T-helper 1 cell treated with Interleukin-12 subunit alpha and Interleukin-12 subunit beta and Interleukin-4 antibody, amounts not matched to agents 30 μg/mL and 1 μg/mL, for 36 hours (primary cell): ENCODE measurements around the gene AMDHD2.
"Not testable (repeated sequence)": the region's sequence is repeated elsewhere in the genome, so short reads cannot be mapped to it uniquely, and the experiment has no call there.

Experiments
- H3K27ac Mint-ChIP-seq: one replicate; pipeline ENCODE4 v1.8.0; 2021; ENCODE audit warnings: mild to moderate bottlenecking, mixed read lengths
- H3K27me3 Mint-ChIP-seq: one replicate; pipeline ENCODE4 v1.8.0; 2021; ENCODE audit warnings: low read depth, mixed read lengths
- H3K36me3 Mint-ChIP-seq: one replicate; pipeline ENCODE4 v1.8.0; 2021; ENCODE audit warnings: low read depth, mixed read lengths
- H3K4me1 Mint-ChIP-seq: one replicate; pipeline ENCODE4 v1.8.0; 2021; ENCODE audit warnings: low read depth, mixed read lengths
- H3K4me3 Mint-ChIP-seq: one replicate; pipeline ENCODE4 v1.8.0; 2021; ENCODE audit warnings: mild to moderate bottlenecking, moderate library complexity, mixed read lengths
- H3K9me3 Mint-ChIP-seq: one replicate; pipeline ENCODE4 v1.8.0; 2021; ENCODE audit warnings: mixed read lengths

AMDHD2 gene

DNA sequence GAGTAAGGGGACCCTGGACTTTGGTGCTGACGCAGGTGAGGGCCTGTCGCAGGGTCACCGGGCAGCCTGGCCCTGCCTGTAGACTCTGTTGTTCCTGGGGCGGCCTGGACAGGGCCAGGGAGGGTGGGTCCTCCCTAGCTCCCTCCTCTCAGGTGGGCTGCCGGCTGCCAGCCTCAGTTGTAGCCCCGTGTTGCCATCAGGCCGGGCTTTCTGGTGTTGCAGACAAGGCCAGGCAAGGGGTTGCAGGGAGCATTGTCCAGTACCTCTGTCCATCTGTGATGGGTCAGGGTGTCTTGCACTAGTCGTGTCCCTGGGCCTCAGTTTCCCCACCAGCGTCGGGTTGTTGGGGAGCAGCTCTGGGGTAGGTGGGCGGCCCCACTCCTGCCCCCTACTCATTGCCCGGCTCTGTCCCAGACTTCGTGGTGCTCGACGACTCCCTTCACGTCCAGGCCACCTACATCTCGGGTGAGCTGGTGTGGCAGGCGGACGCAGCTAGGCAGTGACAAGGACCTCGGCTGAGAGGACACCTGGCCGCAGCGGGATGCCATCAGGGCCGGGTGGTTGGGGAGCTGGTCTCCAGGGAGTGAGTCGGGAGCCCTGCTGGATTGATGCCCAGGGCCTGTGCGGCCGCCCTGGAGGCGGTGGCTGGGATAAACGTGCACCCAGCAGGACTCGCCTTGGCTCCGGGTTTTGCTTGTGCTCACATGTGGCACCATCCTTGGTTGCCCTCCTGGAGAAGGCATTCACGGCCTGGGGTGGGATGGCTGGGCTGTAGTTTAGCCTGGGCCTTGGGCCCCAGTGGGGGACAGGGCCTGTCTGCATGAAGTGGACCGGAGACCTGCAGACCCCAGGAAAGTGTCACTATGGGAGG is 9.1 kb downstream of the AMDHD2 start:
- Mint-ChIP-seq H3K36me3 (peaks cover 14% of the 10 kb centered on the region), H3K4me3 (no peak overlapping the region), H3K27me3 (no peaks in the 10 kb centered on the region), H3K27ac (no peak overlapping the region), H3K9me3 (no peaks in the 10 kb centered on the region), H3K4me1 (peaks cover 17% of the 10 kb centered on the region)

DNA sequence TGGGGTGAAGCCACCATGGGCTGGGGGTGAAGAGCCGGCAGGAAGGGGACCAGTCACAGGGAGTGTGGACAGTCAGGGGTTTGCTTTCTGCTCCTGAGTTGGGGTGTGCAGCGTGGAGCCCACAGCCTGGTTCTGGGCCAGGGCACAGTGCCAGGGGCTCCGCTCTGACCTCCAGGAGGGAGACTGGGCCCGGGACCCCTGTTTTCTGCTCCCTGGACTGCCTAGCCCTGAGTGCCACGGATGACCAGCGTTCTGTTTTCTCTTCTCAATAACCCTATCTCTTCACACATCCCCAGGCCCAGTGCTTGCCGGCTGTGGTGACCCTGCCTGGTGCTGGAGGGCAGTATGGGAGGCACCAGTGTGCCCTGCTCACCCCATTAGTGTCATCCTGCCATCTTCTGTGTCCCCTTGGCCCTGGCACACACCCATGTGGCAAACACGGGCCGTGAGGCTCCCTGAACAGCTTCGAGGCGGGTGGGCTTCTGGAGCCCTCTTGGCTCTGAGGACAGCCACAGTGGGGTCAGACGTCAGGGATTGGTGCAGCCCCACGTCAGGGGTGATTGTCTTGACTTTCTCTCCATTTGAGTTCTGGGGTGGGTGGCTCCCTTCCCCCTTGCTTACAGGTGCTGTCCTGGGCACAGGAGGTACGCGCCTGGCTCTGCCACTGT is 9.9 kb downstream of the AMDHD2 start:
- H3K27ac Mint-ChIP-seq, result peak overlapping the region; percentile 49
- peak overlapping the region; percentile 51 for H3K4me3 Mint-ChIP-seq
- no peaks in the 10 kb centered on the region for H3K9me3 Mint-ChIP-seq
- peaks cover 16% of the 10 kb centered on the region for H3K4me1 Mint-ChIP-seq
- H3K36me3 Mint-ChIP-seq, result peaks cover 7% of the 10 kb centered on the region
- H3K27me3 Mint-ChIP-seq, result no peaks in the 10 kb centered on the region

- peak overlapping the region; percentile 98 for H3K4me3 Mint-ChIP-seq
- H3K36me3 Mint-ChIP-seq, result peaks cover 7% of the 10 kb centered on the region
- peak overlapping the region; percentile 100 for H3K27ac Mint-ChIP-seq
- H3K4me1 Mint-ChIP-seq, result peaks cover 16% of the 10 kb centered on the region
- H3K27me3 Mint-ChIP-seq, result no peaks in the 10 kb centered on the region
- H3K9me3 Mint-ChIP-seq, result no peaks in the 10 kb centered on the region
These were observed 10.6 kb downstream of the AMDHD2 start for GRCh38 chr16:2530629-2531318.

- Mint-ChIP-seq H3K27ac (peak within 1 kb of the TSS; percentile 100), H3K4me1 (peaks cover 16% of the 10 kb centered on the region)
These were observed 11.2 kb downstream of the AMDHD2 start, which contains the start of gene CEMP1 for GRCh38 chr16:2531371-2531695. TSS of gene CEMP1 (minus strand) at chr16:2531408. CDS start at chr16:2531073, 335 bp downstream.

DNA sequence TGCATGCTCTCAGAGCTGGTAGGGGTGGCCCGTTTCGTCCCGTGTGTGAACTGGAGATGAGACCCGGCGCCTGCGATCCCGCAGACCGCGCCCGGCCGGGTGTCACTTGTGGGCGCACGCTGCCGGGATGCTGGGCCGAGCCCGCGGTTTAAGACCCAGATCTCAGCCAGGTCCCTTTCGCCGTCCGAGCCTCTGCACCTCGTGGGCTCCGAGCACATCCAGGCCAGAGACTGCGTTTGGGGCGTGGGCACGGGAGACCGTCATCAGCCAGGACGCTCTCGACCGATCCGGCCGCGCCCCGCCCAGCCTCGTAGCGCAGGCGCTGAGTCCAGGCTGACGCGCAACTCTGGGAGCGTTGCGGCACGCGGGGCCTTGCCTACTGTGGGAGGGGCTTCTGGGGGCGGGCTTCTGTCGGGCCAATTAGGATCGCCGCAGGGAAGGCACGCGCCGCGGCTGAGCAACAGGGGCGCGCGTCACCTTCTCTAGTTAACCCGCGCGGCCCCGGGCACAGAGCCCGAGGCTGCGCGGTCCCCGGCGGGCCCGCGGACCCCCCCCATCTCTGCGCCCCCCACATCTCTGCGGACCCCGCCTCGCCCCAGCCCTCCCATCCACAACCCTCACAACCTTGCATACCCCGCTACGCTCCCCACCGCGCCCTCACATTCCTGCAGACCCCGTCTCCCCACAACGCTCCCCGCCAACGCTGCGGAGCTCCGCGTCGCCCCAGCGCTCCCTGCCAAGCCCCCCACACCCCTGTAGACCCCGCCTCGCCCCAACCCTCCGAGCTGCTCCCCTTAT is 11.7 kb downstream of the AMDHD2 start:
- Mint-ChIP-seq H3K27ac (peak overlapping the region; percentile 100), H3K9me3 (no peaks in the 10 kb centered on the region), H3K36me3 (peaks cover 5% of the 10 kb centered on the region), H3K4me3 (peak overlapping the region; percentile 98), H3K4me1 (peaks cover 16% of the 10 kb centered on the region), H3K27me3 (no peaks in the 10 kb centered on the region)

More at GRCh38 chr16:2531371-2531695, 11.2 kb downstream of the AMDHD2 start, which contains the start of gene CEMP1:
- peak within 1 kb of the TSS; percentile 98 for H3K4me3 Mint-ChIP-seq
- H3K9me3 Mint-ChIP-seq, result no peaks in the 10 kb centered on the region
- H3K27me3 Mint-ChIP-seq, result no peaks in the 10 kb centered on the region
- H3K36me3 Mint-ChIP-seq, result peaks cover 6% of the 10 kb centered on the region

DNA sequence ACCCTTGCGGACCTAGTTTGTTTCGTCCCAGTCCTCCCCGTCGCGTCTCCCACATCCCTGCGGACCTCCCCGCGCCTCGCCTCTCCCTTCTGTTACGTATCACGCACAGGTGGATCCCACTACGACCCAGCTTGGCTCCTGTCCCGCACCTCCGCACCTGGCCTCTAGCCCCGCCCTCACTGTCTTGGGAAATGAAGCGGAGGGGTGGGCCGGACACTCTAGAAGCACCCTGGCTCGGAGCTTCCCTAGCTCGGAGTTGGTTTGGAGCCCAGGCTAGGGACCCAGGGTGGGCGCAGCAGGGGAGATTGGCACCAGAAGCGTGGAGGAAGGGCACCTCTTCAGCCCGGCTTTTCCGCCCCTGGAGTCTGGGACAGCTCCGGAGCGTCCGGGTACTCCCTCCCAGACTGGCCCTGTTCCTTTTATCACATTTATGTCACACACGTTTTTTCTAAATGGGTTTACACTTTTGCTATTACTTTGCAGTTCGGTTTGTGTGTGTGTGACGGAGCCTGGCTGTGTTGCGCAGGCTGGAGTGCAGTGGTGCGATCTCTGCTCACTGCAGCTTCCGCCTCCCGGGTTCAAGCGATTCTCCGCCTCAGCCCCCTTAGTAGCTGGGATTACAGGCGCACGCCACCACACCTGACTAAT is 12.4 kb downstream of the AMDHD2 start:
- Mint-ChIP-seq H3K4me3 (peak overlapping the region; percentile 98), H3K9me3 (no peaks in the 10 kb centered on the region), H3K4me1 (peaks cover 18% of the 10 kb centered on the region), H3K27ac (peak overlapping the region; percentile 100), H3K36me3 (peaks cover 3% of the 10 kb centered on the region), H3K27me3 (no peaks in the 10 kb centered on the region)

- H3K36me3 Mint-ChIP-seq, H3K9me3 Mint-ChIP-seq, H3K27me3 Mint-ChIP-seq: not testable (repeated sequence)
- Mint-ChIP-seq H3K4me1 (peaks cover 18% of the 10 kb centered on the region), H3K27ac (peak overlapping the region; percentile 100), H3K4me3 (peak overlapping the region; percentile 98)
These were observed 13.1 kb downstream of the AMDHD2 start for GRCh38 chr16:2533142-2533755.

DNA sequence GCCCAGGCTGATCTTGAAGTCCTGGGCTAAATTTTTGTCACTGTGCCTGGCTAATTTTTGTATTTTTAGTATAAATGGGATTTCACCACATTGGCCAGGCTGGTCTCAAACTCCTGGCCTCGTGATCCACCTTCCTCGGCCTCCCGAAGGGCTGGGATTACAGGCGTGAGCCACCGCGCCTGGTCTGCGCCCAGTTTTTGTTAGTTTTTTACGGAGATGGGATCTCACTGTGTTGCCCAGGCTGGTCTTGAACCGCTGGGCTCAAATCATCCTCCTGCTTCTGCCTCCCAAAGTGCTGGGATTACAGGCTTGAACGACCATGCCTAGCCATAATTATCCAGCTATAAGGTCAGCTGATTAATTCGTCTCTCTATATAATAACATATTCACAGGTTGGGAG is 13.7 kb downstream of the AMDHD2 start:
- Mint-ChIP-seq H3K27ac (peak overlapping the region; percentile 73), H3K4me3 (peak overlapping the region; percentile 51), H3K27me3 (no peaks in the 10 kb centered on the region), H3K9me3 (no peaks in the 10 kb centered on the region), H3K4me1 (peaks cover 20% of the 10 kb centered on the region), H3K36me3 (peaks cover 5% of the 10 kb centered on the region)

DNA sequence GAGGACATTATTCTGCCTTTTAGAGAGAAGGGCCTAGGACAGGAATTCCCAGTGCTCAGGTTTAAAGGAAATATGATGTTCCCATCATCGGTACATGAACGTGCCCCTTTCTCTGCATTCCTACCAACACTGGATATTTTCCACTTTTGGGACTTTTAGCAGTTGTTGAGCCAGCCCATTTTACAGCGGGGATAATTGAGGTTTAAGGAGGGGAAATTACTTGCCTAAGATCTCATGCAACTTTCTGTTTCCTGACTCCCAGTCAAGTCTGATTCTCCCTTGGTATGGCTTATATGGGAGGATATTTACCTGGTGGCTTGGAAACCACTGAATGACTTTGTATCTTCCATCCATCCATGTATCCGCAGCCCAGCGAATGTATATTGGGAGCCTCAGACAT is 14.2 kb downstream of the AMDHD2 start:
- Mint-ChIP-seq H3K4me1 (peaks cover 22% of the 10 kb centered on the region), H3K27ac (peak overlapping the region; percentile 73)
- not testable (repeated sequence) for H3K9me3 Mint-ChIP-seq, H3K4me3 Mint-ChIP-seq, H3K27me3 Mint-ChIP-seq, H3K36me3 Mint-ChIP-seq

GRCh38 chr16:2535625-2536013 is 15.4 kb downstream of the AMDHD2 start:
- no peaks in the 10 kb centered on the region for H3K27me3 Mint-ChIP-seq
- no peaks in the 10 kb centered on the region for H3K9me3 Mint-ChIP-seq
- H3K4me1 Mint-ChIP-seq, result peaks cover 31% of the 10 kb centered on the region
- H3K27ac Mint-ChIP-seq, result no peak overlapping the region
- H3K36me3 Mint-ChIP-seq, result peaks cover 6% of the 10 kb centered on the region
- H3K4me3 Mint-ChIP-seq, result peak overlapping the region; percentile 10

- Mint-ChIP-seq H3K4me3 (peak within 1 kb of the TSS; percentile 87), H3K4me1 (peaks cover 26% of the 10 kb centered on the region), H3K9me3 (no peaks in the 10 kb centered on the region), H3K36me3 (peaks cover 6% of the 10 kb centered on the region), H3K27me3 (no peaks in the 10 kb centered on the region), H3K27ac (peak within 1 kb of the TSS; percentile 93)
These were observed 17.5 kb downstream of the AMDHD2 start, which contains the start of gene PDPK1 for GRCh38 chr16:2537451-2538379. TSS of gene PDPK1 (plus strand) at chr16:2538021. CDS start at chr16:2538113, 92 bp downstream.

DNA sequence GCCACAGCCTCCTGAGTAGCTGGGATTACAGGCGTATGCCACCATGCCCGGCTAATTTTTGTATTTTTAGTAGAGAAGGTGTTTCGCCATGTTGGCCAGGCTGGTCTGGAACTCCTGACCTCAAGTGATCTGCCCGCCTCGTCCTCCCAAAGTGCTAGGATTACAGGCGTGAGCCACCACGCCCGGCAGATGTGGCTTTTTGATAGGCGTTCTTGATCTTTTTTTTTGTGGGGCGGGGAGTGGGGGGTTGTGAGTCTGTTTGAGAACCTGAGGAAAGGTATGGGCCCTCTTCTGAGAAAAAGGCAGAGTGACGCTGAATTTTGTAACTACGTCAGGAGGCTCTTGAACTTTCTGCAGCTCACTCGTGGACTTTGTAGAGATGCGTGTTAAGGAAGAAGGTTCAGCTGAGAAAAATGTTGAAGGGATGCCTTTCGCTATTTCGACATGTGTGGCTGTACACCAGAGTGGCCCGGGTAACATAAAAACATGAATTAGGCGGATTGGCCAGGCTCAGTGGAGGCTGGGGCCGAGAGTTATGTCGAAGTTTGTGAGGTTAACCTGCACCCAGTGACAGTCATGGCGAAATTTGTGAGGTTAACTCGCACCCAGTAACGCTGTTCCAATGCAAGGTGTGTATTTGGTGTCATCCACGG is 19.1 kb downstream of the AMDHD2 start:
- H3K36me3 Mint-ChIP-seq, result not testable (repeated sequence)

More for the DNA sequence above, 19.1 kb downstream of the AMDHD2 start:
- not testable (repeated sequence) for H3K27me3 Mint-ChIP-seq, H3K9me3 Mint-ChIP-seq
- Mint-ChIP-seq H3K27ac (peak overlapping the region; percentile 11), H3K4me1 (peaks cover 21% of the 10 kb centered on the region), H3K4me3 (peak overlapping the region; percentile 87)
